Activated CD4-positive, alpha-beta memory T cell treated with anti-CD3 and anti-CD28 coated beads, Interleukin-2, amount 10 ng/mL, durations not matched to agents 7 days and 5 days (primary cell): ENCODE data around the gene ADAMTS2. TPM values are rescaled to one million over a fixed set of nuclear protein-coding genes. Genes with fewer than 3 reads are reported as not detected.

Source experiments
- CTCF ChIA-PET: fragments of 350-600 bp; sonication (Branson Sonifier 250); formaldehyde crosslinking; loops from one replicate; lab custom pipeline; 2021; ENCODE audit warnings: antibody characterized with exemption, inconsistent platforms; lab: Charles Lee
- POLR2A ChIA-PET: fragments of 350-600 bp; sonication (Branson Sonifier 250); formaldehyde crosslinking; loops from one replicate; lab custom pipeline; 2021; ENCODE audit warnings: antibody characterized with exemption; lab: Charles Lee
- DNase-seq: peaks from one replicate; pipeline ENCODE4 v3.0.0-alpha.2; 2020
- H3K27ac Mint-ChIP-seq: one replicate; pipeline ENCODE4 v1.8.0; 2021; ENCODE audit warnings: mild to moderate bottlenecking, mixed read lengths
- H3K27me3 Mint-ChIP-seq: one replicate; pipeline ENCODE4 v1.8.0; 2021; ENCODE audit warnings: mixed read lengths
- H3K36me3 Mint-ChIP-seq: one replicate; pipeline ENCODE4 v1.8.0; 2021; ENCODE audit warnings: low read depth, mixed read lengths
- H3K4me1 Mint-ChIP-seq: one replicate; pipeline ENCODE4 v1.8.0; 2021; ENCODE audit warnings: mixed read lengths
- H3K4me3 Mint-ChIP-seq: one replicate; pipeline ENCODE4 v1.8.0; 2021; ENCODE audit warnings: mild to moderate bottlenecking, mixed read lengths
- H3K9me3 Mint-ChIP-seq: one replicate; pipeline ENCODE4 v1.8.0; 2021; ENCODE audit warnings: mixed read lengths
- total RNA-seq, 2 experiments: library from RNA; stranded (reverse); gene quantifications; one replicate each; pipeline ENCODE4 v1.2.3, GENCODE V29; 2021

Gene ADAMTS2
- total RNA-seq, 2 experiments from 2014 or later = not detected

DNA sequence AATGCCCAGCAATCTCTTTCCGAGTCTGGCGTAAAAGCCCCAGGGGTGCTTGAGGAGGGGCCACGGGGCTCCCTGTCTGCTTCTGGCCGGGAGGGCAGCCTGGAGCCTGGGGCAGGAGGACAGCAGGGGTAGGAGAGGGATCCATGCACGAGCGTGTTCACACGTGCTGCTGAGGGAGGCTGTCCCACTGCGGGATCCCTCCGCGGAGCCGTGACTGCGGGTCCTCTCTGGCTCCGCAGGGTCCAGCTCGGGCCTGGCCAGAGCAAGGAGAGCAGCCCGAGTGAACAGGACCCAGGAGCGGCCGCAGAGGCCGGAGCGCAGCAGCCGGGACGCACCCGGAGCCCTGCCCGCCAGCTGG lies 206.7 kb downstream of the ADAMTS2 start:
- DNase-seq = no peak
- no peak overlapping the region for H3K4me3 Mint-ChIP-seq
- H3K36me3 Mint-ChIP-seq = no peaks in the 10 kb centered on the region
- ChIA-PET CTCF (no interaction called here), POLR2A (no interaction called here)
- H3K27ac Mint-ChIP-seq = no peak overlapping the region
- no peaks in the 10 kb centered on the region for H3K27me3 Mint-ChIP-seq
- peaks cover 15% of the 10 kb centered on the region for H3K9me3 Mint-ChIP-seq
- H3K4me1 Mint-ChIP-seq = peaks cover 14% of the 10 kb centered on the region

DNA sequence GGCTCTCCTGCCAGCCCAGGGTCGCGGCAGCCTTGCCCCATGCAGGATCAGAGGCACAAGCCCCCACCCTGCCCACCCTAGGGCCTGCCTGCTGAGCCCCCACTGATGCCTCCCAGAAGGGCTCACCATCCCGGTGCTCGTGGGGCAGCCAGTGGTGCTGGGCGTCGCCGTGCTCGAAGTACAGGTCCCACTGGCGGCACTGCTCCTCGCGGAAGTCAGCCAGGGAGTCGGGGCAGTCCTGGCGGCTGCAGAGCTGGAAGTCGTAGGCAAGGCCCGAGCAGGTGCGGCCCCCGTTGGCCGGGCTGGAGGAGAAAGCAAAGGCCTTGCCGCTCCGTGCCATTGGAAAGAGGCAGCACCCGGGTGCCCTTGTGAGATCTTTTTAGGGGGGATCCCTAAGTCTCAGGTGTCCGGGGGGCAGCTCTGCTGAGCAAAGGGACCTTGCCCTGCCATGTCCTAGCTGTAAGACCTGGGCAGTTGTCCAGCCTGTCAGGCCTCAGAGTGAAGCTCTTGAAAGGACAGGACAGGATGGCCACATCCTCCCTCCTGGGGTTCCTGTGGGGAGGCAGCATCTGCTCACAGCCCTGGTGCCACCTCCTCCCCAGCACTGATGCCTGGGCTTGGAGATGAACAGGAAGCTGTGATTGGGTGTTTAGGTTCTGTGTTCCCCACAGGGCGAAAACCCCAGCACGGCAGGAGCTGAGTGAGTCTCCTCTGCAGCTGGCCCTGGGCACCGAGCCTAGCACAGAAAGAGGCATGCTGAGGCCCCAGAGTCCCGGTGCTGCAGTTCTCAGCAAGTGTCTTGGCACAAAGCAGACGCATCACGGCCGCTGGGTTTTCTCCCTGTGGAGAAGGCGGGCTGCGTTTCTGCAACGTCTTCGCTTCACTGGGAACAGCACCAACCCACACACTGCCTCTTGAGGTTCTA lies 207.4 kb downstream of the ADAMTS2 start:
- Mint-ChIP-seq H3K27ac (no peak overlapping the region), H3K9me3 (peaks cover 15% of the 10 kb centered on the region), H3K36me3 (no peaks in the 10 kb centered on the region), H3K27me3 (no peaks in the 10 kb centered on the region), H3K4me3 (no peak overlapping the region), H3K4me1 (peaks cover 9% of the 10 kb centered on the region)
- CTCF ChIA-PET = no interaction called here
- no peak for DNase-seq
- POLR2A ChIA-PET = no interaction called here

DNA sequence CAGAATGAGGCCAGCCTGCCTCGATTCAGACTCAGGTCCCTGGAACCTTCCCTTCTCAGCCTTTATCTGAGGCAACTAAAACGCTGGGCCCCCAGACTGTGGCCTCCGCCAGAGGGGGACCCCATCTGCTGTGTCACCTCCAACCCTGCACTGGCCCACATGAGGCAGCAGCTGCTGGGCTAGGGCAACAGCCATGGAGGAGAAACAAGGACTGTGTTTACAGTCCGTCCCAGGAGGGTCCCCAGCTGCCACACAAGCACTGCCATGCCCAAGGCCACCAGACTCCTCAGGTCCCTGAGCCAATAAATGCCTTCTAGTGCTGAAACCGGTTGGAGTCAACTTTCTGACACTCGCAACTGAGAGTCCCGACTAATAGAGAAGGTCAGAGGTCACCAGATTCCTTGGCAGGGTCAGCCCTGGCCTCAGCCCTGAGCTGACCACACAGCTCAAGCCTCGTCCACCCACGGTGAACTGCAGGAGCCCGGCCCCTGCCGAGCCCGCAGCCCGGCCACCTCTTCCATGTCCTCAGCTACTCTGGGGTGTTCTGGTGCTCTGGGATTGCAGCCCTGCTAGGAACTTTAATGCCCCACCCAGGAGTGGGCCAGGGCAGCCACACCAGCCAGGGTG lies 208.1 kb downstream of the ADAMTS2 start:
- Mint-ChIP-seq H3K4me1 (peaks cover 2% of the 10 kb centered on the region), H3K9me3 (peaks cover 16% of the 10 kb centered on the region), H3K27ac (no peak overlapping the region), H3K36me3 (no peaks in the 10 kb centered on the region), H3K4me3 (no peak overlapping the region), H3K27me3 (no peaks in the 10 kb centered on the region)
- no peak for DNase-seq
- POLR2A ChIA-PET = no interaction called here
- CTCF ChIA-PET = interaction anchor here (0.5 kb wide), 1 partner anchor 313 kb away, joined by 3 read pairs; no protein-coding TSS in a partner anchor

DNA sequence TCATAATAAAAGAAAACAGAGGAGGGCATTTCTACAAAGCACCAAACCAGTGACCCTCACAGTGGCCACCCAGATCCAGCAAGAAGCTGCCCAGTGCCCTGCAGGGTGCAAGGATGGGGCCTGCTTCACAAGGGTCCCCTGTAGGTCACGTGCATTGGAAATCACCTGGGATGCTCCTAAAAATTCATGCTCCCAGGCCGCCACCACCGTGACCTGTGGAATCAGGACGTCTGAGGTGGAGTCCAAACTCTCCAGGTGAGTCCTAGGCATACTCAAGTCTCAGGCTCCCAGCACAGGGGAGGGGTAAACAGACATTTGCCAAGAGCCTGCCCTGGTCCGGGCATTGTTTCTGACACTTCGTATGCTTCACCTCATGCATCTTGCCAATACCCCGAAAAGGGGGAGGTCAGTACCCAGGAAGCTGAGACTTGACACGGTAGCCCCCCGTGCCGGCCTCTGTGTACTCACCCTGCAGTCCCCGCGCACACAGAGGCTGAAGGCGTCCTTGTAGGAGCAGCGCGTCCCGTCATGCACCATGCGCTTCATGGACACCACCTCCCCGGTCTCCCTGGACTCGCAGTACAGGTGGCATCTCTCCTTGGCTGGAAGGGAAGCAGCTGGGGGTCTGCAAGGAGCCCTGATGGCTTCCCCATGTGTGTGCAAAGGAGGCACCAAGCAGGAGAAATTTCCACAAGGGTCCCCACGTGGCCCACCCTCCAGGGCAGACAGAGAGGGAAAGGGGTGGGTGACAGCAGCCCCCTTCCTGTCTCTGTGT lies 209.6 kb downstream of the ADAMTS2 start:
- no peaks in the 10 kb centered on the region for H3K36me3 Mint-ChIP-seq
- no peak for DNase-seq
- H3K4me3 Mint-ChIP-seq = no peak overlapping the region
- H3K9me3 Mint-ChIP-seq = peaks cover 13% of the 10 kb centered on the region
- ChIA-PET POLR2A (no interaction called here), CTCF (no interaction called here)
- H3K27me3 Mint-ChIP-seq = no peaks in the 10 kb centered on the region
- H3K4me1 Mint-ChIP-seq = no peaks in the 10 kb centered on the region
- no peak overlapping the region for H3K27ac Mint-ChIP-seq

DNA sequence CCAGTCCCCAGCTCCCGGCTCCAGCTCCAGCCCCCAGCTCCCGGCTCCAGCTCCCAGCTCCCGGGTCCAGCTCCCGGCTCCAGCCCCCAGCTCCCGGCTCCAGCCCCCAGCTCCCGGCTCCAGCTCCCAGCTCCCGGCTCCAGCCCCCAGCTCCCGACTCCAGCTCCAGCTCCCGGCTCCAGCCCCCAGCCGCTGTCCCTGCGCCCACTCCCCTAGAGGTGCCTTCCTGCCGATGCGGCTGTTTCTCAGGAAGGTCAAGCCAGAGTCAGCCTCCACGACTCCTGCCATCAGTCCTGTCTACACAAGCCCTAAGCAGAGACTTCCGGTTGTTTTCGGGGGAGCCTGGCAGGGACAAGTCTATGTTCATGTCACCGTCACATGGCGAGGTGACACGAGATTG lies 210.3 kb downstream of the ADAMTS2 start:
- Mint-ChIP-seq H3K27ac (no peak overlapping the region), H3K27me3 (no peaks in the 10 kb centered on the region), H3K36me3 (no peaks in the 10 kb centered on the region), H3K4me3 (no peak overlapping the region), H3K4me1 (no peaks in the 10 kb centered on the region), H3K9me3 (peaks cover 10% of the 10 kb centered on the region)
- ChIA-PET POLR2A (no interaction called here), CTCF (no interaction called here)
- DNase-seq = no peak

DNA sequence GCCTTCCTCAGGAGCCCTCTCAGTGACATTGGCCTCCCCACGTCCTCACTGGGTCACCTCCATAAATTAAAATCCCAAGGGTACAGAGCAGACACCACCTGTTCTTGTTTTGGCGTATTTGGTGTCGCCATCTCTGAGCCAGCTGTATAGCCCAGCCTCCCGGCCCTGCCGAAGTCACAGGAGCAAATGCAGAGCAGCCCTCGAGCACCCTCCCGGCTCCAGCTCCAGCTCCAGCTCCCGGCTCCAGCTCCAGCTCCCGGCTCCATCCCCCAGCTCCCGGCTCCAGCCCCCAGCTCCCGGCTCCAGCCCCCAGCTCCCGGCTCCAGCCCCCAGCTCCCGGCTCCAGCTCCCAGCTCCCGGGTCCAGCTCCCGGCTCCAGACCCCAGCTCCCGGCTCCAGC lies 210.8 kb downstream of the ADAMTS2 start:
- H3K27ac Mint-ChIP-seq = no peak overlapping the region
- no peak for DNase-seq
- no peaks in the 10 kb centered on the region for H3K27me3 Mint-ChIP-seq
- peaks cover 10% of the 10 kb centered on the region for H3K9me3 Mint-ChIP-seq
- ChIA-PET POLR2A (no interaction called here), CTCF (no interaction called here)
- H3K4me1 Mint-ChIP-seq = no peaks in the 10 kb centered on the region
- no peaks in the 10 kb centered on the region for H3K36me3 Mint-ChIP-seq
- no peak overlapping the region for H3K4me3 Mint-ChIP-seq

DNA sequence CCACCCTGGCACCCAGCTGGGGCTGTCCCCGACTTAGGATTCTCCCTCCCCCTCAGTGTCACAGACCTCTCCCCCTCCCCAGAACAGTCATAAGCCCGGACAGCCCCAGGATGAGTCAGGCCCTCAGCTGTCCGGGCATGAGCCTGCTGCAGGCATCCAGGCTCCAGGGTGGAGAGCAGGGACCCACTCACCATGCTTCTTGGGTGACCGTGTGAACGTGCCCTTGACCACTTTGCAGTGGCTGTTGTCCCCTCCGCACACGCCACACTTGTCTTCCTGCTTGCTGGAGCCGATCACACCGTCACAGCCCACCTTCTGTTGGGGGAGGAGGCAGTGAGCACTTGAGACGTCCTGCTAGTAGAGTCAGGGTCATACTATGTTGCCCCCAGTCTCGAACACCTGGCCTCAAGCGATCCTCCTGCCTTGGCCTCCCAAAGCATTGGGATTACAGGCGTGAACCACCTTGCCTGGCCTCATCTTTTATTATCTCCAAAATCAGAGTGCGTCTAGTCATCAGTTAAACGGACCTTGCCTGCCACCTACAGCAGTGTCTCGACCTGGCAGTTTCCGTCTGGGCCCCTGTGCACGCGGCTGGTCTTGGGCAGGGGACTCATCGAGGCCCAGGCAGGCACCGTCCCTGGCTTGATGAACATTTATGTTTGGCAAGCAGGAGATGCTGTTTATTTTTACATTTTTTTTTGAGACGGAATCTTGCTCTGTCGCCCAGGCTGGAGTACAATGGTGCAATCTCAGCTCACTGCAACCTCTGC lies 212.5 kb downstream of the ADAMTS2 start:
- Mint-ChIP-seq H3K4me1 (no peaks in the 10 kb centered on the region), H3K27me3 (no peaks in the 10 kb centered on the region)

DNA sequence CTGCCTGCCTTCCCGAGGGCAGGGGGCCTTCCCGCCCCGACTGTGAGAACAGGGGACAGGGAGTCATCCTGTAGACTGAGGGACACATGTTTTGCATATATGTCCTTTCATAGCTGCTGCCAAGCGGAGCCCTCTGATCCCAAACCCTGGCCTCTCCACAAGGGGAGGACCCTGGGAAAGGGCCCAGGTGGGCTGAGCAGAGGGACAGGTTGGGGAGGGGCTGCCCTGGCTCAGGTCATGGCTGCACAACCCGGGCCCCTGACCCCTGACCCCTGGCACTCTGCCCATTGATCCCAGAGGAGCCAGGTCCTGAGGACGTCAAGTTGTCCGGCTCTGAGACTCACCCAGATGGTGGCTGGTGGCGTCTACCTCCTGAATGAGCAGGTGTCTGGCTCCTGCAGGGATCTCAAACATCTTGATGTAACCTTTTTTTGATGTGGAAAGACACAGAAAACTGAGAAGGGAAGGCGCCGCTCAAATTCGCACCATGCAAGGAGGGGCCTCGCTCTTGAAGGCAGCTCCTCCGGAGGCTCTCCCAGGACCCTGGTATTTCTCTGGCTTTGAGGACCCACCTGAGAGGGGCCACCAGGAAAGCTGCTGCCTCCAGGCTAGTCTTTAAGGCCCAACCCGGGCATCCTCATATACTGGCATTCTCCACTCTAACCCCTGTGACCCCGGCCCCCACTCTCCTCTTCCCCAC lies 213.2 kb downstream of the ADAMTS2 start:
- no peaks in the 10 kb centered on the region for H3K36me3 Mint-ChIP-seq
- ChIA-PET CTCF (no interaction called here), POLR2A (interaction anchor here (0.6 kb wide), 1 partner anchor 68 kb away, joined by 3 read pairs; no protein-coding TSS in a partner anchor)
- H3K9me3 Mint-ChIP-seq = peaks cover 10% of the 10 kb centered on the region
- H3K27me3 Mint-ChIP-seq = no peaks in the 10 kb centered on the region
- DNase-seq = no peak
- no peaks in the 10 kb centered on the region for H3K4me1 Mint-ChIP-seq
- no peak overlapping the region for H3K27ac Mint-ChIP-seq
- H3K4me3 Mint-ChIP-seq = no peak overlapping the region

More for the DNA sequence above, 212.5 kb downstream of the ADAMTS2 start:
- no peak overlapping the region for H3K27ac Mint-ChIP-seq
- ChIA-PET CTCF (no interaction called here), POLR2A (interaction anchor here (0.6 kb wide), 1 partner anchor 68 kb away, joined by 3 read pairs; no protein-coding TSS in a partner anchor)
- no peak overlapping the region for H3K4me3 Mint-ChIP-seq
- DNase-seq = no peak
- H3K36me3 Mint-ChIP-seq = no peaks in the 10 kb centered on the region
- peaks cover 10% of the 10 kb centered on the region for H3K9me3 Mint-ChIP-seq

DNA sequence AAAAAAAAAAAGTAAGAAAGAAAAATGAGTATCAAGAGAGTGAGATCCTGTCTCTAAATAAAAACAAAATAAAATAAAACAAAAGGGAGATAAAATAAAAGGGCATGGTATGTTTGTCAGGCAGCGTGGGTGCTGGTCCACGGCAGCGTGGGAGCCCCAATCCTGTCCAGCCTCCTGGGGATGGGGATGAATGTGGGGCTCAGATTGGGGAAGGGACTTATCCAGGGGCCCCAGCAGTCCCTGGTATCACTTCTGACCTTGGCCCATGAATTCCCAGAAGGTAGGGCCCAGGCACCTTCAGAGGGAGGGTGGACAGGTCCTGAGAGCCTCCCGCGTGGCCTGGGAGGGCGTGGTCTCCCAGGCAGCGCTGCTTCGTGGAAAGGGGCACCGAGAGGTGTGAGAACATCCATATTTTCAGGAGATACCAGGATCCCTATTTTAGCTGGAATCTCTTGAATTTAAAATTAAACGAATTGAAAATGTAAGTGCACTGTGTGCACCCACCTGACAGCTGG lies 213.9 kb downstream of the ADAMTS2 start:
- Mint-ChIP-seq H3K9me3 (peaks cover 10% of the 10 kb centered on the region), H3K27ac (no peak overlapping the region), H3K27me3 (no peaks in the 10 kb centered on the region), H3K4me3 (no peak overlapping the region), H3K4me1 (no peaks in the 10 kb centered on the region), H3K36me3 (no peaks in the 10 kb centered on the region)
- POLR2A ChIA-PET = no interaction called here
- DNase-seq = no peak
- CTCF ChIA-PET = no interaction called here

DNA sequence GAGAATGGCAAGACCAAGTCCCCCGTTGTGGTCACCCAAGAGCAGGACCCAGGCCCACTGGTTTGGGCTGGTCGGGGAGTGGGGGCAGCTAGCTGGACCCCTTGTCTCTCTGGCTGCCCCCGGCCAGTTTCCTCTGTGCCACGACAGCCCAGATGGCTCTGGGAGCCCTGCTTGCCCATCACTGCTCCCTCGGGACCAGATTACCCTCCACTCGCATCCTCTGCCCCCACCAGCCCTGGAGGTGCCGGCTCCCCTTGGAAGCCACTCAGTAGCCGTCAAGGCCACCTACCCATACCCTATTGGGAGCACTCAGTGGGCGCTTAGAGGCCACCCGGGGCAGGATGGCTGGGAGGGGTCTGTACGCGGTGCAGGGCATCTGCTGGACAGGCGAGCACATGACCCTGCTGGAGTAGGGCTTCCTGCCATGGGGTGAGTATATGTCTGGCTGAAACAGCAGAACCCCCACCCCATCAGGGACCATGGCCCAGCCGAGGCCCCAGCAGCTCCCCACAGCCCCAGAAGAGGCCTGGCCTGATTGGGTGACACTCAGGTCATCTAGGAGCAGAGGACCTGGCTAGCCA lies 215.1 kb downstream of the ADAMTS2 start:
- no peak for DNase-seq
- peaks cover 9% of the 10 kb centered on the region for H3K9me3 Mint-ChIP-seq
- ChIA-PET CTCF (no interaction called here), POLR2A (no interaction called here)
- no peak overlapping the region for H3K27ac Mint-ChIP-seq
- H3K4me3 Mint-ChIP-seq = no peak overlapping the region
- H3K4me1 Mint-ChIP-seq = no peaks in the 10 kb centered on the region
- H3K36me3 Mint-ChIP-seq = no peaks in the 10 kb centered on the region
- H3K27me3 Mint-ChIP-seq = no peaks in the 10 kb centered on the region

DNA sequence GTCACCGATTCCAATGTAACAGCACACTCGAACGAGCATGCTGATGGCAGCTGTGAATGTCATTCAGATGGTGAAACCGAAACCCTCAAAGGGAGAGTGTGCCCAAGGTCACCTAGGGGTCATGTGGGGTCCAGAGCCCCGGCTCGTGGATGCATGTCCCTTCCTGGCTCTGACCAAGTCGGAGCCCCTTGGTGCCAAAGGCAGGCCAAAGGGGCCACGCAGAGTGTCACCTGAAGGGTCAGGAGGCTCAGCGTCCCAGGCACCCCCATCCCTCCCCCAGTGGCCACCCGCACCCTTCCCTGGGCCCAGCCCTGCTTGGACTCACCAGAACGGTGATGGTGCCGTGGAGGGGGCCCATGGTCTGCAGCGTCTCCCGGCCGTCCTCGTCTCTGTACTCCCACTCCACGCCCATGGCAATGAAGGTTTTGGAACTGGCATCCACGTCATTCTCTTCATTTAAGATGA lies 215.6 kb downstream of the ADAMTS2 start:
- POLR2A ChIA-PET = no interaction called here
- H3K4me1 Mint-ChIP-seq = no peaks in the 10 kb centered on the region
- no peaks in the 10 kb centered on the region for H3K27me3 Mint-ChIP-seq
- CTCF ChIA-PET = no interaction called here
- peaks cover 7% of the 10 kb centered on the region for H3K9me3 Mint-ChIP-seq
- H3K27ac Mint-ChIP-seq = no peak overlapping the region
- no peaks in the 10 kb centered on the region for H3K36me3 Mint-ChIP-seq
- no peak for DNase-seq
- no peak overlapping the region for H3K4me3 Mint-ChIP-seq

DNA sequence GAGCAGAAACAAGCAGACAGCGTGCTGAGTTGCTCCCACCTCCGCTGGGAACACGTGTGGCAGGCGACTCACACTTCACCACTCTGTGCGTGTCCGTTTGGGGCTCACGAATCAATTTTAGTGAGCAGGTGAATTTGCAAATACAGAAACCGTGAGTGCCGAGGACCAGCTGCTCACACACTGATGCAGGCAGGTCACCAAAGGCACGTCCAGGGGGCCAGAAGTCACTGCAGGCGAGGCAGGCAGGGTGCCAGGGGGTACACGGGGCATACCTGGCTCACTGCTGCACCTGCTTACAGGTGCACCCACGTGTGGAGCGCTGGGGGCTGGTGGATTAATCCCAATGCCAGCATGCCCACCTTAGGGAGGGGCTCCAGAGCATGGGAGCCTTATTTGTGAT lies 216.3 kb downstream of the ADAMTS2 start:
- Mint-ChIP-seq H3K4me1 (no peaks in the 10 kb centered on the region), H3K27ac (no peak overlapping the region), H3K4me3 (no peak overlapping the region), H3K36me3 (no peaks in the 10 kb centered on the region), H3K27me3 (no peaks in the 10 kb centered on the region), H3K9me3 (peaks cover 6% of the 10 kb centered on the region)
- POLR2A ChIA-PET = no interaction called here
- CTCF ChIA-PET = no interaction called here
- no peak for DNase-seq
